SK-N-SH (cell line): ENCODE measurements around the gene CLASP1. TPM values are rescaled to one million over a fixed set of nuclear protein-coding genes. Genes with fewer than 3 reads are reported as not detected.

Experiments
- CTCF ChIA-PET: fragments of 300-600, 350-600 bp; formaldehyde crosslinking; extraction: SDS; loops from one replicate; lab custom pipeline; 2021; lab: Yijun Ruan, JAX
- POLR2A ChIA-PET: fragments of 350-600 bp; sonication (Branson Sonifier 250); formaldehyde crosslinking; extraction: SDS; loops from one replicate; lab custom pipeline; 2020; ENCODE audit warnings: antibody characterized with exemption, inconsistent platforms; lab: Yijun Ruan, JAX
- DNase-seq: peaks from one replicate; pipeline ENCODE4 v3.0.0; 2012
- H2AFZ ChIP-seq: fragments of 200-600 bp; sonication (generic); 2 replicates; pipeline ENCODE4 v1.8.1; 2016; ENCODE audit warnings: antibody characterized with exemption, mild to moderate bottlenecking, low read depth
- H3F3A ChIP-seq: fragments of 200-600 bp; sonication (generic); replicated peaks from 2 replicates; pipeline ENCODE3; 2016; ENCODE audit warnings: antibody characterized with exemption, mild to moderate bottlenecking; ENCODE audit not compliant: insufficient read depth
- H3K27ac ChIP-seq, 2 experiments: fragments of 200-500 bp in 1 of 2; fragments of 200-600 bp in 1 of 2; sonication (Bioruptor generic) in 1 of 2; sonication (generic), shearing (Covaris generic) in 1 of 2; 2 replicates each; pipeline versions ENCODE4 v1.5.1 to v1.6.1; 2014 to 2016; ENCODE audit warnings: low read depth in 2 of 2, inconsistent platforms in 1 of 2, low read length in 1 of 2, mild to moderate bottlenecking in 1 of 2, mixed read lengths in 1 of 2
- H3K27me3 ChIP-seq: fragments of 200-600 bp; sonication (generic), shearing (Covaris generic); 2 replicates; pipeline ENCODE4 v1.6.1; 2016; ENCODE audit warnings: mixed run types; ENCODE audit not compliant: insufficient read depth
- H3K36me3 ChIP-seq, 2 experiments: fragments of 200-500 bp in 1 of 2; fragments of 200-600 bp in 1 of 2; sonication (Bioruptor generic) in 1 of 2; sonication (generic) in 1 of 2; replicated peaks in 1 of 2; 2 replicates each; pipeline versions ENCODE3 to v1.5.1; 2014 to 2016; ENCODE audit warnings: low read length in 1 of 2, mild to moderate bottlenecking in 1 of 2; ENCODE audit not compliant: insufficient read depth in 2 of 2, control insufficient read depth in 1 of 2
- H3K4me1 ChIP-seq, 2 experiments: fragments of 200-500 bp in 1 of 2; fragments of 200-600 bp in 1 of 2; sonication (Bioruptor generic) in 1 of 2; sonication (generic), shearing (Covaris generic) in 1 of 2; 2 replicates each; pipeline versions ENCODE4 v1.5.1 to v1.6.1; 2014 to 2016; ENCODE audit warnings: low read depth in 1 of 2, low read length in 1 of 2, mixed run types in 1 of 2; ENCODE audit not compliant: insufficient read depth in 2 of 2, control insufficient read depth in 1 of 2
- H3K4me2 ChIP-seq: fragments of 200-600 bp; sonication (generic), shearing (Covaris generic); 2 replicates; pipeline ENCODE4 v1.6.1; 2017; ENCODE audit warnings: mixed run types
- H3K4me3 ChIP-seq, 2 experiments: fragments of 200-500 bp in 1 of 2; fragments of 200-600 bp in 1 of 2; sonication (Bioruptor generic) in 1 of 2; sonication (generic), shearing (Covaris generic) in 1 of 2; 2 replicates each; pipeline versions ENCODE4 v1.5.1 to v1.8.1; 2014 to 2016; ENCODE audit warnings: low read depth in 2 of 2, inconsistent platforms in 1 of 2, low read length in 1 of 2, mild to moderate bottlenecking in 1 of 2, mixed read lengths in 1 of 2, moderate library complexity in 1 of 2
- H3K79me2 ChIP-seq: fragments of 200-600 bp; sonication (generic); 2 replicates; pipeline ENCODE4 v1.8.1; 2017; ENCODE audit warnings: mild to moderate bottlenecking; ENCODE audit not compliant: insufficient read depth
- H3K9ac ChIP-seq: fragments of 200-600 bp; sonication (generic); 2 replicates; pipeline ENCODE4 v1.6.1; 2017; ENCODE audit warnings: mixed run types
- H3K9me2 ChIP-seq: fragments of 200-600 bp; sonication (generic); 2 replicates; pipeline ENCODE4 v1.6.1; 2017; ENCODE audit warnings: mixed run types
- H3K9me3 ChIP-seq: fragments of 200-600 bp; sonication (generic); 2 replicates; pipeline ENCODE4 v1.6.1; 2017; ENCODE audit warnings: mixed run types, mild to moderate bottlenecking, moderate library complexity
- H4K20me1 ChIP-seq: fragments of 200-600 bp; sonication (generic); 2 replicates; pipeline ENCODE4 v1.6.1; 2017; ENCODE audit warnings: mild to moderate bottlenecking, mixed run types; ENCODE audit not compliant: insufficient read depth
- EP300 ChIP-seq, 2 experiments: IDR thresholded peaks; 2 replicates each; pipeline versions ENCODE4 v1.4.0 to v1.6.1; 2012; ENCODE audit warnings: borderline replicate concordance in 1 of 2, low read depth in 1 of 2, low read length in 1 of 2
- FOSL2 ChIP-seq: IDR thresholded peaks from 2 replicates; pipeline ENCODE4 v1.4.0; 2012; ENCODE audit warnings: low read depth, mild to moderate bottlenecking, moderate library complexity, borderline replicate concordance
- FOXM1 ChIP-seq: IDR thresholded peaks from 2 replicates; pipeline ENCODE4 v1.4.0; 2012; ENCODE audit warnings: low read depth, mild to moderate bottlenecking
- GABPA ChIP-seq: IDR thresholded peaks from 2 replicates; pipeline ENCODE4 v1.4.0; 2012; ENCODE audit warnings: low read depth, mild to moderate bottlenecking
- JUND ChIP-seq: IDR thresholded peaks from 2 replicates; pipeline ENCODE4 v1.4.0; 2012
- MAX ChIP-seq: IDR thresholded peaks from 2 replicates; pipeline ENCODE4 v1.4.0; 2012; ENCODE audit warnings: low read depth
- NFIC ChIP-seq: IDR thresholded peaks from 2 replicates; pipeline ENCODE4 v1.4.0; 2012; ENCODE audit warnings: borderline replicate concordance
- NRF1 ChIP-seq: IDR thresholded peaks from 2 replicates; pipeline ENCODE4 v1.6.1; 2012; ENCODE audit warnings: low read depth, mild to moderate bottlenecking, low read length
- RAD21 ChIP-seq: IDR thresholded peaks from 2 replicates; pipeline ENCODE4 v1.6.1; 2012; ENCODE audit warnings: mild to moderate bottlenecking, low read length
- RFX5 ChIP-seq: IDR thresholded peaks from 2 replicates; pipeline ENCODE4 v1.6.1; 2012; ENCODE audit warnings: mild to moderate bottlenecking, improper control_type of control experiment, low read length
- TAF1 ChIP-seq: IDR thresholded peaks from 2 replicates; pipeline ENCODE4 v1.6.1; 2012; ENCODE audit warnings: low read depth, mild to moderate bottlenecking, low read length, moderate library complexity, borderline replicate concordance
- TCF12 ChIP-seq: IDR thresholded peaks from 2 replicates; pipeline ENCODE4 v1.4.0; 2012
- TEAD4 ChIP-seq: IDR thresholded peaks from 2 replicates; pipeline ENCODE4 v1.4.0; 2012; ENCODE audit warnings: mild to moderate bottlenecking, borderline replicate concordance; ENCODE audit not compliant: insufficient read depth
- USF1 ChIP-seq: IDR thresholded peaks from 2 replicates; pipeline ENCODE4 v1.4.0; 2012; ENCODE audit warnings: low read depth, borderline replicate concordance
- polyA plus RNA-seq, 3 experiments: library from polyadenylated mRNA; depleted of rRNA; stranded (reverse); fragments of >200 nt; gene quantifications; 2 replicates each; pipeline ENCODE4 v1.2.3, GENCODE V29; 2012
- TF ChIP-seq, protein P1 (sequence below): IDR thresholded peaks from 2 replicates; pipeline ENCODE4 v1.4.0; 2012; ENCODE audit warnings: low read depth, borderline replicate concordance
- TF ChIP-seq, protein P2 (sequence below): IDR thresholded peaks from 2 replicates; pipeline ENCODE4; 2012
- TF ChIP-seq, protein P3 (sequence below): IDR thresholded peaks from 2 replicates; pipeline ENCODE4 v1.6.1; 2012; ENCODE audit warnings: mild to moderate bottlenecking, low read depth, low read length, moderate library complexity
- TF ChIP-seq, protein P4 (sequence below): fragments of 200-600 bp; sonication (generic); IDR thresholded peaks from 2 replicates; pipeline ENCODE4 v1.6.1; 2017; ENCODE audit warnings: antibody characterized with exemption, mild to moderate bottlenecking, moderate library complexity

Gene CLASP1
- polyA plus RNA-seq, 1 of the 3 experiments (the other 2 are of a cell fraction), result 4.9 TPM

GRCh38 chr2:121486191-121486790, 163.0 kb downstream of the CLASP1 start (continued):
- TF ChIP-seq TEAD4 (no peak), TAF1 (no peak)

GRCh38 chr2:121485039-121485438, 164.2 kb downstream of the CLASP1 start:
- peak overlapping the region; percentile 48; the same call in 1 of the 2 replicates for H3K9ac ChIP-seq
- TF ChIP-seq, protein P1, sequence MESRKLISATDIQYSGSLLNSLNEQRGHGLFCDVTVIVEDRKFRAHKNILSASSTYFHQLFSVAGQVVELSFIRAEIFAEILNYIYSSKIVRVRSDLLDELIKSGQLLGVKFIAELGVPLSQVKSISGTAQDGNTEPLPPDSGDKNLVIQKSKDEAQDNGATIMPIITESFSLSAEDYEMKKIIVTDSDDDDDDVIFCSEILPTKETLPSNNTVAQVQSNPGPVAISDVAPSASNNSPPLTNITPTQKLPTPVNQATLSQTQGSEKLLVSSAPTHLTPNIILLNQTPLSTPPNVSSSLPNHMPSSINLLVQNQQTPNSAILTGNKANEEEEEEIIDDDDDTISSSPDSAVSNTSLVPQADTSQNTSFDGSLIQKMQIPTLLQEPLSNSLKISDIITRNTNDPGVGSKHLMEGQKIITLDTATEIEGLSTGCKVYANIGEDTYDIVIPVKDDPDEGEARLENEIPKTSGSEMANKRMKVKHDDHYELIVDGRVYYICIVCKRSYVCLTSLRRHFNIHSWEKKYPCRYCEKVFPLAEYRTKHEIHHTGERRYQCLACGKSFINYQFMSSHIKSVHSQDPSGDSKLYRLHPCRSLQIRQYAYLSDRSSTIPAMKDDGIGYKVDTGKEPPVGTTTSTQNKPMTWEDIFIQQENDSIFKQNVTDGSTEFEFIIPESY, result no peak
- TF ChIP-seq, protein P2, sequence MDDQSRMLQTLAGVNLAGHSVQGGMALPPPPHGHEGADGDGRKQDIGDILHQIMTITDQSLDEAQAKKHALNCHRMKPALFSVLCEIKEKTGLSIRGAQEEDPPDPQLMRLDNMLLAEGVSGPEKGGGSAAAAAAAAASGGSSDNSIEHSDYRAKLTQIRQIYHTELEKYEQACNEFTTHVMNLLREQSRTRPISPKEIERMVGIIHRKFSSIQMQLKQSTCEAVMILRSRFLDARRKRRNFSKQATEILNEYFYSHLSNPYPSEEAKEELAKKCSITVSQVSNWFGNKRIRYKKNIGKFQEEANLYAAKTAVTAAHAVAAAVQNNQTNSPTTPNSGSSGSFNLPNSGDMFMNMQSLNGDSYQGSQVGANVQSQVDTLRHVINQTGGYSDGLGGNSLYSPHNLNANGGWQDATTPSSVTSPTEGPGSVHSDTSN, result no peak
- TF ChIP-seq FOXM1, result no peak
- TF ChIP-seq TCF12, result peak; percentile 44; the same call in 1 of the 2 replicates
- no peak for TF ChIP-seq RFX5
- TF ChIP-seq, protein P3, sequence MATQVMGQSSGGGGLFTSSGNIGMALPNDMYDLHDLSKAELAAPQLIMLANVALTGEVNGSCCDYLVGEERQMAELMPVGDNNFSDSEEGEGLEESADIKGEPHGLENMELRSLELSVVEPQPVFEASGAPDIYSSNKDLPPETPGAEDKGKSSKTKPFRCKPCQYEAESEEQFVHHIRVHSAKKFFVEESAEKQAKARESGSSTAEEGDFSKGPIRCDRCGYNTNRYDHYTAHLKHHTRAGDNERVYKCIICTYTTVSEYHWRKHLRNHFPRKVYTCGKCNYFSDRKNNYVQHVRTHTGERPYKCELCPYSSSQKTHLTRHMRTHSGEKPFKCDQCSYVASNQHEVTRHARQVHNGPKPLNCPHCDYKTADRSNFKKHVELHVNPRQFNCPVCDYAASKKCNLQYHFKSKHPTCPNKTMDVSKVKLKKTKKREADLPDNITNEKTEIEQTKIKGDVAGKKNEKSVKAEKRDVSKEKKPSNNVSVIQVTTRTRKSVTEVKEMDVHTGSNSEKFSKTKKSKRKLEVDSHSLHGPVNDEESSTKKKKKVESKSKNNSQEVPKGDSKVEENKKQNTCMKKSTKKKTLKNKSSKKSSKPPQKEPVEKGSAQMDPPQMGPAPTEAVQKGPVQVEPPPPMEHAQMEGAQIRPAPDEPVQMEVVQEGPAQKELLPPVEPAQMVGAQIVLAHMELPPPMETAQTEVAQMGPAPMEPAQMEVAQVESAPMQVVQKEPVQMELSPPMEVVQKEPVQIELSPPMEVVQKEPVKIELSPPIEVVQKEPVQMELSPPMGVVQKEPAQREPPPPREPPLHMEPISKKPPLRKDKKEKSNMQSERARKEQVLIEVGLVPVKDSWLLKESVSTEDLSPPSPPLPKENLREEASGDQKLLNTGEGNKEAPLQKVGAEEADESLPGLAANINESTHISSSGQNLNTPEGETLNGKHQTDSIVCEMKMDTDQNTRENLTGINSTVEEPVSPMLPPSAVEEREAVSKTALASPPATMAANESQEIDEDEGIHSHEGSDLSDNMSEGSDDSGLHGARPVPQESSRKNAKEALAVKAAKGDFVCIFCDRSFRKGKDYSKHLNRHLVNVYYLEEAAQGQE, result no peak
- no peak for TF ChIP-seq MAX
- TF ChIP-seq EP300 (IDR thresholded peaks at IDR 0.05; ENCODE audit: borderline replicate concordance in 1 of 2, low read depth in 1 of 2, low read length in 1 of 2), result peak in 1 of 2 experiments; percentile 14; a peak in 1 of 4 replicates
- no peak for TF ChIP-seq NFIC
- TF ChIP-seq GABPA, result no peak
- no peak for TF ChIP-seq USF1
- TF ChIP-seq JUND, result peak; percentile 51
- TF ChIP-seq, protein P4, sequence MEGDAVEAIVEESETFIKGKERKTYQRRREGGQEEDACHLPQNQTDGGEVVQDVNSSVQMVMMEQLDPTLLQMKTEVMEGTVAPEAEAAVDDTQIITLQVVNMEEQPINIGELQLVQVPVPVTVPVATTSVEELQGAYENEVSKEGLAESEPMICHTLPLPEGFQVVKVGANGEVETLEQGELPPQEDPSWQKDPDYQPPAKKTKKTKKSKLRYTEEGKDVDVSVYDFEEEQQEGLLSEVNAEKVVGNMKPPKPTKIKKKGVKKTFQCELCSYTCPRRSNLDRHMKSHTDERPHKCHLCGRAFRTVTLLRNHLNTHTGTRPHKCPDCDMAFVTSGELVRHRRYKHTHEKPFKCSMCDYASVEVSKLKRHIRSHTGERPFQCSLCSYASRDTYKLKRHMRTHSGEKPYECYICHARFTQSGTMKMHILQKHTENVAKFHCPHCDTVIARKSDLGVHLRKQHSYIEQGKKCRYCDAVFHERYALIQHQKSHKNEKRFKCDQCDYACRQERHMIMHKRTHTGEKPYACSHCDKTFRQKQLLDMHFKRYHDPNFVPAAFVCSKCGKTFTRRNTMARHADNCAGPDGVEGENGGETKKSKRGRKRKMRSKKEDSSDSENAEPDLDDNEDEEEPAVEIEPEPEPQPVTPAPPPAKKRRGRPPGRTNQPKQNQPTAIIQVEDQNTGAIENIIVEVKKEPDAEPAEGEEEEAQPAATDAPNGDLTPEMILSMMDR, result no peak
- no peak for TF ChIP-seq RAD21
- TF ChIP-seq NRF1, result no peak
- peak; percentile 53; the same call in 1 of the 2 replicates for TF ChIP-seq FOSL2
- peaks cover 4% of the 10 kb centered on the region for H3F3A ChIP-seq
- H3K9me2 ChIP-seq, result no peaks in the 10 kb centered on the region
- H3K4me1 ChIP-seq, result peaks cover 30 to 61% of the 10 kb centered on the region in 2 experiments; a peak in 3 of 4 replicates
- ChIA-PET CTCF (no interaction called here), POLR2A (no interaction called here)
- H3K27me3 ChIP-seq, result no peaks in the 10 kb centered on the region
- no peak for DNase-seq
- H4K20me1 ChIP-seq, result peaks cover 7% of the 10 kb centered on the region
- H3K9me3 ChIP-seq, result no peaks in the 10 kb centered on the region
- H3K79me2 ChIP-seq, result peaks cover 23% of the 10 kb centered on the region; the same call in 1 of the 2 replicates
- no peaks in the 10 kb centered on the region for H3K36me3 ChIP-seq
- H3K4me2 ChIP-seq, result no peak overlapping the region; the same call in 1 of the 2 replicates
- peak overlapping the region in 1 of 2 experiments; percentile 52; a peak in 2 of 4 replicates for H3K27ac ChIP-seq
- no peak overlapping the region for H2AFZ ChIP-seq
- H3K4me3 ChIP-seq, result no peak overlapping the region
